Omental fat pad (tissue), 4 donors: ENCODE results near the gene FANCM. TPM values are rescaled to one million over a fixed set of nuclear protein-coding genes. Genes with fewer than 3 reads are reported as not detected.
A peak's percentile ranks its signal among the peaks of the same experiment; 100 is the strongest.

Experiments
- ATAC-seq: fragments of 150-250 bp; one replicate; pipeline ENCODE4 v1.9.1; 2016; ENCODE audit warnings: mild to moderate bottlenecking, moderate library complexity; ENCODE audit not compliant: low FRiP score
- DNase-seq: peaks from one replicate; pipeline ENCODE4 v3.0.0-alpha.2; 2019; ENCODE audit warnings: low spot score
- total RNA-seq, 4 donors: library from RNA; depleted of rRNA; stranded (reverse); fragments of >200 nt; gene quantifications; one replicate each; pipeline ENCODE4 v1.1.0, GENCODE V29; 2016
- TF ChIP-seq, protein P1 (sequence below), 3 donors: fragments of 450-650 bp; IDR thresholded peaks; one replicate each; pipeline ENCODE4 v1.5.1; 2016 to 2017; ENCODE audit warnings: antibody characterized with exemption in 3 of 3, mild to moderate bottlenecking in 3 of 3, moderate library complexity in 2 of 3

FANCM gene
- total RNA-seq, 4 donors from 2014 or later = 3.6 to 16.7 (median 4.8) TPM

DNA sequence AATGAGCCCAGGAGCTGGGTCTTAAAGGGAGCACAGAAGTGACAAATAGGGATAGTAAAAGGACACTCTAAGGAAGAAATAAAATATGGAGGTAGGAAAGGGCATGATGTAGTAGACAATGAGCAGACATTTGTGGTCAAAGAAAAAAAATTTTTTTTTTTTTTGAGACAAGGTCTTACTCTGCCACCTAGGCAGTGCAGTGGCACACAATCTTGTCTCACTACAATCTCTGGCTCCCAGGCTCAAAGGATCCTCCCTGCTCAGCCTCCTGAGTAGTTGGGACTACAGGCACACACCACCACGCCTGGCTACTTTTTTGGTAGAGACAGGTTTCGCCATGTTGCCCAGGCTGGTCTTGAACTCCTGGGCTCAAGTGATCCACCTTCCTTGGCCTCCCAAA, 10.0 kb upstream of the FANCM start:
- TF ChIP-seq, protein P1, sequence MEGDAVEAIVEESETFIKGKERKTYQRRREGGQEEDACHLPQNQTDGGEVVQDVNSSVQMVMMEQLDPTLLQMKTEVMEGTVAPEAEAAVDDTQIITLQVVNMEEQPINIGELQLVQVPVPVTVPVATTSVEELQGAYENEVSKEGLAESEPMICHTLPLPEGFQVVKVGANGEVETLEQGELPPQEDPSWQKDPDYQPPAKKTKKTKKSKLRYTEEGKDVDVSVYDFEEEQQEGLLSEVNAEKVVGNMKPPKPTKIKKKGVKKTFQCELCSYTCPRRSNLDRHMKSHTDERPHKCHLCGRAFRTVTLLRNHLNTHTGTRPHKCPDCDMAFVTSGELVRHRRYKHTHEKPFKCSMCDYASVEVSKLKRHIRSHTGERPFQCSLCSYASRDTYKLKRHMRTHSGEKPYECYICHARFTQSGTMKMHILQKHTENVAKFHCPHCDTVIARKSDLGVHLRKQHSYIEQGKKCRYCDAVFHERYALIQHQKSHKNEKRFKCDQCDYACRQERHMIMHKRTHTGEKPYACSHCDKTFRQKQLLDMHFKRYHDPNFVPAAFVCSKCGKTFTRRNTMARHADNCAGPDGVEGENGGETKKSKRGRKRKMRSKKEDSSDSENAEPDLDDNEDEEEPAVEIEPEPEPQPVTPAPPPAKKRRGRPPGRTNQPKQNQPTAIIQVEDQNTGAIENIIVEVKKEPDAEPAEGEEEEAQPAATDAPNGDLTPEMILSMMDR (IDR thresholded peaks at IDR 0.05) = no peak
- DNase-seq (no peak), ATAC-seq (no peak)

DNA sequence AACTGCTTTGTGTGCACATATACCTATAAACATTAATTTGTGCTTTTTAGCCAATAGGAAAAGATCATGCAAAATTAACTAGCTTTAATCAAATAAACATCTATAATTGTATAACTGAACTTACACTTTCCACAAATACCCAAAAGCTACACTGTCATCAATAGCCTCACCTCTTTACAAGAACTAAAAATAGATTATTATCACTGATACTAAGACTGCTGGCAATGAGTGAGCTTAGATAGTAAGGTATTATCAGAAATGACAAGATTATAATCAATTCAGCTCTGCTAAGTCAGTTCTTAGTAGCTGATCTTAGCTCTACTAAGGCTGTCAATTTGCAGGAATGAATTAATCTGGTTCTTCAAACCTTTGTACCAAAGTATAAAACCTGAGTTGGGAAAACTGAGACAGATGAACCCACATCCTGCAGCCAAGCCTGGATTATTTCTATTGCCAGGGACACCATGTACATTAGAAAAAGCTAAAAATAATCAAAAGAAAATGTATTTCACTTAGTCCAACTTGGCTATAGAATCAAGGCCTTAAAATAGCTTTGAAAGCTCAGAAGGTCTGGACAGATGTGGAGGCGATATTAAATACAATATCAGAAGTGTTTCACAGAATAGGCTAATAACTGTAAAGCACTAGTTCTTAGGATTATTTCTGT, 6.6 kb upstream of the FANCM start:
- no peak for ATAC-seq
- TF ChIP-seq, protein P1 (IDR thresholded peaks at IDR 0.05) = no peak
- DNase-seq = no peak

DNA sequence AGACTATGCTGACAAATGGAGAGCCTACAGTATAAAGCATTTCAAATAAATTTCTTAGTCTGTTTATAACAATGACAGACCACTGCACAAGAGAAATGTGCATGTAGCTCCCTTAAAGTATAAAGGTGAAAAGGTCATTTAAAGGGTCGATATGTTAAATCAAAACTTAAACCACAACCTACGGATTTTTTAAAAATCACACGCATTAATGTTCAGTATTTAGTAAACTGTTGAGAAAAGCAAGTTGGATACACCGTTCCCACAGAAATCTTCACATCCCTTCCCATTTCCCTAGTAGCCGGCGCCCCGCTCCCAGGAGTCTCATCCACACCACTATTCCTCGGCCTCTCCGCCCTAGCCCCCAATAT, 2.1 kb upstream of the FANCM start:
- ATAC-seq = peak; percentile 19
- TF ChIP-seq, protein P1 (IDR thresholded peaks at IDR 0.05) = no peak

DNA sequence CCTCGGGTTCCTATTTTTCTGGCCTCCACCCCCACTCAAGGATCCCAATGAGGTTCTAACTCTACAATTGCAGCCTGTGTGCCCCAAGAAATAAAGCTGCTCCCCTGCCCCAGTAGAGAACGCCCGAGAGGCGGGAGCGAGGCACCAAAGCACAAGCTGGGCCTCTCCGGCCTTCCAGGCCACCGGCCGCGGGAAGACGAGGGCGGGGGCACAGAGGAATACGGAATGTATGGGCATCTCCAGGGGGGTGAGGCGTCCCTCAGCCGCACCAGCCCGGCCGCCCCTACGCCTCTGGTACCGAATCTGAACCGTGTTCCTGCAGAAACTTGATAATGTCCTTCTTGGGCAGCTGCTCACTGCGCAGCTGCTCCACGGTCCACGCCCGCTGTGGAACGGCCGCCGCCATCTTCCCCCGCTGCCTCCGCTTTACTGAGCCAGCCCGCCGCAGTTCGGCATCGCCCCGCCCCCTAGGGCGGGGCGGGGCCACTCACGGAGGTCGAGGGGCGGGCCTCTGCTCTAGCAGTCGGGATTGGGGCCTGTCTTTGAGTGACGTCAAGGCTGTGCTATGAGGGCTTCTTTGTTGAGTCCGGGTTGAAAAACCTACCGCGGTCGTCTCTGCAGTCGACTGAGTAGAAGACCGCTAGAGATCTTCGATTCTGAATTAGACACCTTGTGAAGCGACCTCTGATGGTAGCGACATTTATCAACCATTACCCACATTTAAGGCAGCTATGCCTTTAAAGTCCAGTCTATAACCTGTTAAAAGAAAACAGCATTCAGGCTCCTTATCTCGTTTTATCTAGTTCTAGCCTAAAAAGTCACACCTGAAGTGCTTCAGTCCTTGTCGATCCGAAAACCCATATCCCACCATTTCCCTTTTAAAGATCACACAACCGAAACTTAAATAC, 1.4 kb upstream of the FANCM start, which contains the start of gene FKBP3:
FKBP3 (minus strand) TSS at position 431 of the 908 bp plus-strand sequence; CDS start at position 406, 25 bp downstream.
- ATAC-seq (peak; percentile 98), DNase-seq (peak; percentile 85)
- TF ChIP-seq, protein P1 (IDR thresholded peaks at IDR 0.05) = no peak

More for the DNA sequence above, 2.1 kb upstream of the FANCM start:
- DNase-seq = no peak

DNA sequence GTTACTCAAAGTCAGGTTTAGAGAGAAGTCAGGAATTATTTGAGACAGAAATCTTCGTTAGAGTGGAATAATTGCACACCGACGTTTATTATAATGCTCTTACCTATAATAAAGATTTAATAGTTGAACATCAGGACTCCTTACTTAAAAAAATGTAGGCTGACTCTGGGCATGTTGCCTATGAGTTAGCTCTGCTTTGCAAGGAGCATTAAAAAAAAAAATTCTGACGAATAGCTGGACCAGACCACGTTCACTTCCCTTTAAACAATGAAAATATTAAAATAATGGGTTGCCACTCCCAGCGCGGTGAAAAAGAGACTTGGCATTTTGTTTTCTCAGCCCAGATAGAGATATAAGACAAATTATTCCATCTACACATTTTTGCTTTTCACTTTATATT, 574 bp upstream of the FANCM start:
- ATAC-seq (no peak), DNase-seq (no peak)
- TF ChIP-seq, protein P1 (IDR thresholded peaks at IDR 0.05) = no peak

DNA sequence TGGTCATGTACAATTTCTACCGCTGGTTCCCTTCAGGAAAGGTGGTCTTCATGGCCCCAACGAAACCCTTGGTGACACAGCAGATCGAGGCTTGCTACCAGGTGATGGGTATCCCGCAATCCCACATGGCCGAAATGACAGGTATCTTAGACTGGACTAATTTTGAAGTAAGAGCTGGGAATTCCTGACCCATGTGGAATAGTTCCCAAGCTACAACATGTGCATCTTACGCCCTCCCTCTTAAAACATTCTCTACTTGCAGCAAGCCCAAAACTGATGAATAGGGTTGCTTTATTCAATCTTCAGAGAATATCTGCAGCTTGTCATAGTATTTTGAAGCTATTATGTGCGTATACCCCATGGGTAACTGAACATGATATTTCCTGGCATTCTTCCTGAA, 669 bp downstream of the FANCM start:
- DNase-seq (no peak), ATAC-seq (no peak)
- TF ChIP-seq, protein P1 (IDR thresholded peaks at IDR 0.05) = no peak
